ENCODE data around the gene NENF.

Gene NENF

DNA sequence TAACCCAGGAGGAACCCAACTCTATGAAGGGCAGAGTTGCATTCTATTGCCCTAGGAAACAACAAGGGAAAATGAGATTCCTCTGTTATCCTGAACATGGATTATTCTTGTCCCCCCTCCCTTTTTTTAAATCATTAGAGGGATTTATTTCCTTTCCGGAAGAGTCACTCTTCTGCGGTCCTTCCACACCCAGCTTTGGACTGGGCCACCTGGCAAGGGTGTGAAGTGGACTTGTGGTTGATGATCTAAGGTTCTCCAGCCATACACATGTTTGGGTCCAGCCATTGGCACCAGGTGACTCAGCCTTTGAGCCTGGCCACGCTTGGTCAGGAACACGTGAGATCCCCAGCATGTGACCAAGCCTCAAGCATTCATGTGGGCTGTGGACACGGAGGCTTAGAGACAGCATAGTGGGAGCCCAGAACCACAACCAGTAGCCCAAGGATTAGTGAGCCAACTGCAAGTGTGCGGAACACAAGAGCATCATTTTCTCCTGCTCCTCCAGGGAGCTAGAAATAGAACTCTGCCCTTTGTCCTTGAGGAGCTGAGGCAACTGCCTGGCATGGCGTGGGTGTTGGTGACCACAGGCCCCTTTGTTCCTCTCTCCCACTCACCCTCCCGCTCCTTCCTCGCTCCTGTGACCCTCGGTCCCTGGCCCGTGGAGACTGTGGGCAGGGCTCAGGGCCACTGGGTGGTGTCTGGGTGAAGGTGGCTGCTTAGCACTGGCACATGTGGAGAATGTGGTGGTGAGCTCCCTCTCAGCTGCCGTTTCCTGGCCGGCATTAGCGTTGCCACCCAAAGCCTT lies 50.1 kb downstream of the NENF start:
- DNase-seq: no peak

GRCh38 chr1:212484701-212485570 lies 52.2 kb downstream of the NENF start:
- no peak for DNase-seq

DNA sequence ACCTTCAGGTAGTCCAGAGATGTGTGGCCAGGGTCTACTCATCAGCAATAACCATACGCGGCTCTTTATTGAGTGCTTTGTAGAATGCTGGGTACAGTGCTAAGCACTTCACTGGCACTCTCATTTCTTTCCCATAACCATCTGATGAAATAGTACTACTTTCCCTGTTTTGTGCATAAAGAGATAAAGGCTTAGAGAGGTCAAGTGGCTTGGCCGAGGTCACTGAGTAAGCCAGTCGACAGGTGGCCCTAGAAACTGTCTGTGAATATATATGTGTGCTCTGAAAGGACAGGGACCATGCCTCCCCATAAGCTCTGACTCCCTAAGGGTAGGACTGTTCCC lies 52.8 kb downstream of the NENF start:
- no peak for DNase-seq

- DNase-seq: peak; percentile 46
These were observed 53.3 kb downstream of the NENF start for GRCh38 chr1:212485913-212486618.

- no peak for DNase-seq
These were observed 53.9 kb downstream of the NENF start for GRCh38 chr1:212486619-212486975.

DNA sequence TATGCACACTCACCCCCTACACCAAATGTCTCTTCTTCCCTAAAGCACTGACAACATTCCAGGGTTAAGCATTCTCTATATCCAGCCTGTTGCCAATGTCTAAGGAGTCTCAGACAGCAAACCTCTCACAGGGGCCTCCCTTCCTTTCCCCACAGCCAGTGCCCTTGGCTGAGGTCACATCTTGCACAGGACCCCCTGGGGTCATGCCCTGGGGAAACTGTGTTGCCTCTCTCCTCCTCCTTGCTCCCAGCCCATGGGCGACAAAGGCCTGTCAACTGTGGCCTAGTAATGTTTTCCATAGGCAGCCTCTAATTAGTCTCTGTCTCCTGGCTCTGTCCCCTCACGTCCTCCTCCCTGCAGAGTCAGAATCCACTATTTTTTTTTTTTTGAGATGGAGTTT lies 54.6 kb downstream of the NENF start:
- no peak for DNase-seq

DNA sequence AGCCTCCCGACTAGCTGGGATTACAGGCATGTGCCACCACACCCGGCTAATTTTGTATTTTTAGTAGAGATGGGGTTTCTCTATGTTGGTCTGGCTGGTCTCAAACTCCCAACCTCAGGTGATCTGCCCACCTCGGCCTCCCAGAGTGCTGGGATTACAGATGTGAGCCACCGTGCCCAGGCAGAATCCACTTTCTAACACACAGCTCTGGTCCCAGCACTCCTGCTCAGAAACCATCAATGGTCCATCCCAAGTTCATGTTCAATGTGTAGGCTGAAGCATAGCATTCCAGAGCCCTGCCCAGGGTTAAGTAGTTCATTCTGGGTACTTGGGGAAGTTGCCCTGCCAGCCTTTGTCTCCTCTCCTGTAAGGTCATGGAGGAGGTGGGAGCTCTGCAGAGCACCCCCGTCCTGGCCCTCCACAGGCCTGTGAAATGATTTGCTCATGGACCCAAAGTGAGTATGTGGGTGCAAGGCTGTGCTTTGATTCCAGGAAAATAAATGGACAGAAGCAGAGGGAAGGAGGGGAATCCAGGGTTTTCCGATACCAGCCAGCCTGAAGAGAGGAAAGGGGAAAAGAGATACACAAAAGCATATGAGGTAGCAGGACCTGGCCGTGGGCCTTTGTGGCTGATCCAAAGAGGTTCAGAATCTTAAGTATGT lies 55.2 kb downstream of the NENF start:
- no peak for DNase-seq

DNA sequence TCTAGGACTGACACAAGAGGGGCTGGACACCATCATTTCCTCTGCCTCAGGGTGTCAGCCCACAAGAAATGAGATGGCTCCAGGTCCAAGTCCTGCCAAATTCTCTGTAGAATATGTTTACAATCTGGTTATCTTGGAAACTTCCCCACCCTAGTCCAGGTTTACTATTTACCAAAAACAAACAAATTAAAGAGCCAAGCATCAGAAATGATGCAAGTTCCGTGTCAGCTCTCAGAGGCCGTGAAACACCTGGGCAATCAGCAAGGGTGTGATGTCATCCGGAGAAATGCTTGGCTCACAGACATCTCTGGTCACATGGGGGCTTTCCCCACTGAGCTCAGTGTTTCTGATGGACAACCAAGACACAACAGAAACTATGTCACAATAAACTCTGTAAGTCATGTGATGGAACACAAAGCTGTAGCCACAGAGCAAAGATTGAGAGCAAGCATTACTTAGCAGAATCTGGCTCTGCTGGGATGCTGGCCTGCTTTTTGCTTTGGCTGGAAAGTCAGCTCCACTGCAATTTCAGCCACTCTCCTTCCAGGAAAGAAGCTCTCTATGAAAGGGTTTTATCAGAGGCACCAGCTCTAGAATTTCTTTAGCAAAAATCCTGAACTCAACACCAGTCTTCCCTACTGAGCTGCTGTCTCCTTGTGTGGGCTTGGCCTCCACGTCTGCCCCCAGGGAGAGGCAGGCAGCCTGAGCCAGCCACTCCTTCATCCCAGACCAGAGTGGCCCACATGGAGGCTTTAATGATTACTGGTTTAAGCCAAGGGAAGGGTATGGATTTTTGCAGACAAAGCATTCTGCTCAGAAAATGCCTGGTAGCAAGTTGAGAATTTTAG lies 55.9 kb downstream of the NENF start:
- no peak for DNase-seq

DNA sequence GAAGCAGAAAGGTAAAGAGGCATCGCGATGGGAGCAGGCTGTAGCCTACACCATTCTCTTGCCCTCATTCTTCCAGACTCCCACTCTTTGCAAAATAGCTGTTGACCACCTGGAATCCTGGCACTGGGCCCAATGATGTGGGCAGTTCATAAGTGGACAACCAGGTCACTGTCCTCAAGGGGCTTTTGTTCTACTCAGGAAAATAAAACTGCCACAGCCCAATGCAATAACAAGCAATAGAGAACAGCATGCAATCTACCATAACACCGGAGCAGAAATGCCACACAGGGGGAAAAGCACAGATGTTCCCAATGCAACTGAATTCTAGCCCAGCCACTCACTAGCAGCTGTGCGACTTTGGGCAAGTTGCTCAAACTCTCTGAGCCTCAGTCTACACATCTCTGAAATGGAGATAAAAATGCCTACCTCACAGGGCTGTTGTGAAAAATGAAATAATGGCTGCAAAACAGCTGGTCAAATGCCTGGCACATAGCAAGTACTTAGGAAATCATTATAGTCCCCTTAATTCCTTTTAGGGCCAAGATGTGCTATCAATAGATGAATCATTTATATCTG lies 56.7 kb downstream of the NENF start:
- no peak for DNase-seq

GRCh38 chr1:212490276-212490675 lies 57.6 kb downstream of the NENF start:
- no peak for DNase-seq

DNA sequence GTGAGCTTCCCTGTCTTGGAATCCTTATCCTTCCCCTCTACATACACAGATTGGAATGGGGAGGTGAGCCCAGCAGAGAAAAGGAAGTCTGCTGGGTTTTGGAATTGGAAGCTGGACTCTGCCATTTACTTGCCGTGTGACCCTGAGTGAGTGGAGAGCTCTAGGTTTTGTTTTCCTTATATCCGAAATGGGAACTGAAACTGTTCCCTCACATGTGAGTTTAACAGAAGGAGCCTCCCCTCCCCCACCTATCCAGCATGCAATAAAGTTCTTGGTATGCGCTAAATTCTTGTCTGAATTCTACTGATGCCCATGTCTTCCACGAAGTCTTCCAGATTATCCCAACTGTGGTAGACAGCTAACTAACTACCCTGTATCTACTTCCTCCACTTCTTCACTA lies 58.7 kb downstream of the NENF start:
- no peak for DNase-seq
